ENCODE data around the gene CFL1.

CFL1 gene

GRCh38 chr11:65869643-65870306 is 11.8 kb upstream of the CFL1 start:
- H3K4me3 ChIP-seq (ENCODE audit: insufficient read depth, low read depth, low read length): no peak overlapping the region
- H3K27ac ChIP-seq (ENCODE audit: insufficient read depth, low read depth, low read length, poor library complexity, severe bottlenecking): no peak overlapping the region
- WGBS, 2 experiments: 88 to 91% methylated on average over 24 of the region's 24 CpGs
- H3K27me3 ChIP-seq (ENCODE audit: control insufficient read depth, insufficient read depth, low read length, poor library complexity, severe bottlenecking): peaks cover 19% of the 10 kb centered on the region
- H3K36me3 ChIP-seq (ENCODE audit: control insufficient read depth, insufficient read depth, low read length): peaks cover 16% of the 10 kb centered on the region
- H3K9me3 ChIP-seq (ENCODE audit: control insufficient read depth, low read length): no peaks in the 10 kb centered on the region
- H3K4me1 ChIP-seq (ENCODE audit: control insufficient read depth, insufficient read depth, low read length): peaks cover 4% of the 10 kb centered on the region

GRCh38 chr11:65868907-65869306 is 10.9 kb upstream of the CFL1 start:
- Histone ChIP-seq H3K9me3 (ENCODE audit: control insufficient read depth, low read length) (no peaks in the 10 kb centered on the region), H3K36me3 (ENCODE audit: control insufficient read depth, insufficient read depth, low read length) (peaks cover 18% of the 10 kb centered on the region), H3K27me3 (ENCODE audit: control insufficient read depth, insufficient read depth, low read length, poor library complexity, severe bottlenecking) (peaks cover 19% of the 10 kb centered on the region), H3K27ac (ENCODE audit: insufficient read depth, low read depth, low read length, poor library complexity, severe bottlenecking) (no peak overlapping the region), H3K4me1 (ENCODE audit: control insufficient read depth, insufficient read depth, low read length) (peaks cover 4% of the 10 kb centered on the region), H3K4me3 (ENCODE audit: insufficient read depth, low read depth, low read length) (no peak overlapping the region)
- 87 to 90% methylated on average over 3 of the region's 3 CpGs for WGBS, 2 experiments

GRCh38 chr11:65868076-65868667 is 10.2 kb upstream of the CFL1 start:
- WGBS, 2 experiments: 90 to 92% methylated on average over 19 of the region's 19 CpGs
- H3K4me1 ChIP-seq (ENCODE audit: control insufficient read depth, insufficient read depth, low read length): peaks cover 4% of the 10 kb centered on the region
- peaks cover 17% of the 10 kb centered on the region for H3K27me3 ChIP-seq (ENCODE audit: control insufficient read depth, insufficient read depth, low read length, poor library complexity, severe bottlenecking)
- H3K9me3 ChIP-seq (ENCODE audit: control insufficient read depth, low read length): no peaks in the 10 kb centered on the region
- H3K36me3 ChIP-seq (ENCODE audit: control insufficient read depth, insufficient read depth, low read length): peaks cover 25% of the 10 kb centered on the region
- peak overlapping the region; percentile 19 for H3K4me3 ChIP-seq (ENCODE audit: insufficient read depth, low read depth, low read length)
- H3K27ac ChIP-seq (ENCODE audit: insufficient read depth, low read depth, low read length, poor library complexity, severe bottlenecking): no peak overlapping the region

- Histone ChIP-seq H3K27ac (ENCODE audit: insufficient read depth, low read depth, low read length, poor library complexity, severe bottlenecking) (no peak overlapping the region), H3K27me3 (ENCODE audit: control insufficient read depth, insufficient read depth, low read length, poor library complexity, severe bottlenecking) (peaks cover 10% of the 10 kb centered on the region), H3K4me1 (ENCODE audit: control insufficient read depth, insufficient read depth, low read length) (peaks cover 4% of the 10 kb centered on the region), H3K9me3 (ENCODE audit: control insufficient read depth, low read length) (no peaks in the 10 kb centered on the region), H3K4me3 (ENCODE audit: insufficient read depth, low read depth, low read length) (peak overlapping the region; percentile 19), H3K36me3 (ENCODE audit: control insufficient read depth, insufficient read depth, low read length) (peaks cover 28% of the 10 kb centered on the region)
- 58 to 59% methylated on average over 29 of the region's 29 CpGs for WGBS, 2 experiments
These were observed 9.5 kb upstream of the CFL1 start for GRCh38 chr11:65867284-65868071.

- H3K4me1 ChIP-seq (ENCODE audit: control insufficient read depth, insufficient read depth, low read length): peaks cover 2% of the 10 kb centered on the region
- peaks cover 28% of the 10 kb centered on the region for H3K36me3 ChIP-seq (ENCODE audit: control insufficient read depth, insufficient read depth, low read length)
- peaks cover 3% of the 10 kb centered on the region for H3K27me3 ChIP-seq (ENCODE audit: control insufficient read depth, insufficient read depth, low read length, poor library complexity, severe bottlenecking)
- H3K9me3 ChIP-seq (ENCODE audit: control insufficient read depth, low read length): no peaks in the 10 kb centered on the region
- H3K4me3 ChIP-seq (ENCODE audit: insufficient read depth, low read depth, low read length): no peak overlapping the region
- H3K27ac ChIP-seq (ENCODE audit: insufficient read depth, low read depth, low read length, poor library complexity, severe bottlenecking): no peak overlapping the region
- WGBS, 2 experiments: 91 to 93% methylated on average over 21 of the region's 21 CpGs
These were observed 8.7 kb upstream of the CFL1 start for GRCh38 chr11:65866509-65867283.

- peaks cover 28% of the 10 kb centered on the region for H3K36me3 ChIP-seq (ENCODE audit: control insufficient read depth, insufficient read depth, low read length)
- no peaks in the 10 kb centered on the region for H3K27me3 ChIP-seq (ENCODE audit: control insufficient read depth, insufficient read depth, low read length, poor library complexity, severe bottlenecking)
- H3K4me1 ChIP-seq (ENCODE audit: control insufficient read depth, insufficient read depth, low read length): peaks cover 10% of the 10 kb centered on the region
- H3K9me3 ChIP-seq (ENCODE audit: control insufficient read depth, low read length): no peaks in the 10 kb centered on the region
- no peak overlapping the region for H3K4me3 ChIP-seq (ENCODE audit: insufficient read depth, low read depth, low read length)
- WGBS, 2 experiments: 94 to 96% methylated on average over 9 of the region's 9 CpGs
- H3K27ac ChIP-seq (ENCODE audit: insufficient read depth, low read depth, low read length, poor library complexity, severe bottlenecking): no peak overlapping the region
These were observed 7.7 kb upstream of the CFL1 start for GRCh38 chr11:65865550-65866172.

- H3K4me1 ChIP-seq (ENCODE audit: control insufficient read depth, insufficient read depth, low read length): peaks cover 10% of the 10 kb centered on the region
- 90 to 91% methylated on average over 18 of the region's 18 CpGs for WGBS, 2 experiments
- no peaks in the 10 kb centered on the region for H3K9me3 ChIP-seq (ENCODE audit: control insufficient read depth, low read length)
- H3K27ac ChIP-seq (ENCODE audit: insufficient read depth, low read depth, low read length, poor library complexity, severe bottlenecking): no peak overlapping the region
- H3K27me3 ChIP-seq (ENCODE audit: control insufficient read depth, insufficient read depth, low read length, poor library complexity, severe bottlenecking): no peaks in the 10 kb centered on the region
- H3K36me3 ChIP-seq (ENCODE audit: control insufficient read depth, insufficient read depth, low read length): peaks cover 28% of the 10 kb centered on the region
- H3K4me3 ChIP-seq (ENCODE audit: insufficient read depth, low read depth, low read length): no peak overlapping the region
These were observed 6.9 kb upstream of the CFL1 start for GRCh38 chr11:65864706-65865471.

- Histone ChIP-seq H3K4me1 (ENCODE audit: control insufficient read depth, insufficient read depth, low read length) (peaks cover 10% of the 10 kb centered on the region), H3K36me3 (ENCODE audit: control insufficient read depth, insufficient read depth, low read length) (peaks cover 28% of the 10 kb centered on the region), H3K27ac (ENCODE audit: insufficient read depth, low read depth, low read length, poor library complexity, severe bottlenecking) (no peak overlapping the region), H3K9me3 (ENCODE audit: control insufficient read depth, low read length) (no peaks in the 10 kb centered on the region), H3K4me3 (ENCODE audit: insufficient read depth, low read depth, low read length) (no peak overlapping the region), H3K27me3 (ENCODE audit: control insufficient read depth, insufficient read depth, low read length, poor library complexity, severe bottlenecking) (no peaks in the 10 kb centered on the region)
- 89% methylated on average over 12 of the region's 12 CpGs for WGBS, 2 experiments
These were observed 6.1 kb upstream of the CFL1 start for GRCh38 chr11:65863889-65864705.
